Breast epithelium (tissue), 3 donors: Measurements from ENCODE around the gene HIPK3.

ENCODE experiments used
- CTCF ChIP-seq, 3 donors: fragments of 450-650 bp; IDR thresholded peaks; one replicate each; pipeline ENCODE4 v1.5.1; 2016 to 2017; ENCODE audit warnings: antibody characterized with exemption in 3 of 3, mild to moderate bottlenecking in 3 of 3, moderate library complexity in 3 of 3
- POLR2A ChIP-seq: fragments of 450-650 bp; IDR thresholded peaks from one replicate; pipeline ENCODE4 v1.6.1; 2016; ENCODE audit warnings: antibody characterized with exemption, mild to moderate bottlenecking, moderate library complexity

DNA sequence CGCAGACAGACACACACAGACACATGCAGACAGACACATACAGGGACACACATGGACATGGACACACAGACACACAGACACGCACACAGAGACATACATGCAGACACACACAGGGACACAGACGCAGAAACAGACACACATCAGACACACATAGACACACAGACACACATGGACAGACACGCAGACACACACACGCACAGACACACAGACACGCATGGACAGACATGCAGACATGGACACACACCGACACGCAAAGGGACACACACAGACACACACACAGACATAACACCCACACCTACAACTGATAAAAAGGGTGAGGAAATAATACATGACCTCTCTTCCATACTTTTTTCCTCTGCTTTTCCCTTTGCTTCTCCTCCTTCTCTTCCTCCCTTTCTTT, 146.2 kb downstream of the HIPK3 start:
- TF ChIP-seq POLR2A = no peak
- TF ChIP-seq CTCF (IDR thresholded peaks at IDR 0.05) = no peak
